Caco-2 (cell line): Measurements from ENCODE around the gene EPHB3. TPM values are rescaled to one million over a fixed set of nuclear protein-coding genes. Genes with fewer than 3 reads are reported as not detected.

Experiments
- BruUV-seq: library from RNA; stranded (reverse); fragments of 400-500 nt; replicated peaks from 2 replicates; lab custom pipeline; 2021; lab: Mats Ljungman, UMichigan
- CTCF ChIA-PET: fragments of 300-600 bp; sonication (Branson Sonifier 250); formaldehyde crosslinking; loops from one replicate; lab custom pipeline; 2022; ENCODE audit warnings: antibody characterized with exemption; lab: Charles Lee
- POLR2A ChIA-PET: fragments of 300-600 bp; sonication (Branson Sonifier 250); formaldehyde crosslinking; loops from one replicate; lab custom pipeline; 2022; ENCODE audit warnings: antibody characterized with exemption; lab: Charles Lee
- DNase-seq, 2 experiments: peaks; one replicate each; pipeline versions ENCODE4 v3.0.0 to v3.0.0-alpha.2; 2020 to 2022
- H3K27me3 ChIP-seq: replicated peaks from 2 replicates; pipeline ENCODE4 v1.6.0; 2011; ENCODE audit warnings: low read length; ENCODE audit not compliant: control insufficient read depth, insufficient read depth
- H3K36me3 ChIP-seq: 2 replicates; pipeline ENCODE4 v1.5.1; 2011; ENCODE audit warnings: low read length; ENCODE audit not compliant: control insufficient read depth, insufficient read depth
- H3K4me1 ChIP-seq: fragments of 250-450 bp; sonication (Bioruptor Pico); 2 replicates; pipeline ENCODE4 v1.5.1; 2020; ENCODE audit warnings: mild to moderate bottlenecking
- H3K4me3 ChIP-seq: 2 replicates; pipeline ENCODE4 v1.5.1; 2011; ENCODE audit warnings: low read depth, mild to moderate bottlenecking, control low read depth, low read length
- H3K9me3 ChIP-seq: fragments of 250-450 bp; sonication (Bioruptor Pico); 2 replicates; pipeline ENCODE4 v1.5.1; 2020; ENCODE audit warnings: mild to moderate bottlenecking, moderate library complexity
- H3K27ac Mint-ChIP-seq: one replicate; pipeline ENCODE4 v1.8.0; 2022; ENCODE audit warnings: mixed read lengths; ENCODE audit not compliant: unreplicated experiment
- H3K27me3 Mint-ChIP-seq: one replicate; pipeline ENCODE4 v1.8.0; 2022; ENCODE audit warnings: mixed read lengths; ENCODE audit not compliant: insufficient read depth, unreplicated experiment
- H3K36me3 Mint-ChIP-seq: one replicate; pipeline ENCODE4 v1.8.0; 2022; ENCODE audit warnings: mild to moderate bottlenecking, mixed read lengths; ENCODE audit not compliant: insufficient read depth, unreplicated experiment
- H3K4me1 Mint-ChIP-seq: one replicate; pipeline ENCODE4 v1.8.0; 2022; ENCODE audit warnings: low read depth, mixed read lengths; ENCODE audit not compliant: unreplicated experiment
- H3K4me3 Mint-ChIP-seq: one replicate; pipeline ENCODE4 v1.8.0; 2022; ENCODE audit warnings: mild to moderate bottlenecking, moderate library complexity, mixed read lengths; ENCODE audit not compliant: unreplicated experiment
- H3K9me3 Mint-ChIP-seq: one replicate; pipeline ENCODE4 v1.8.0; 2022; ENCODE audit warnings: mixed read lengths; ENCODE audit not compliant: unreplicated experiment
- intact Hi-C: fragments of 100-400 bp; cut with micrococcal nuclease; formaldehyde crosslinking; loops from one replicate; pipeline ENCODE4 v1.10.0; 2022; ENCODE audit not compliant: unreplicated experiment
- total RNA-seq: library from RNA; stranded (reverse); gene quantifications from 2 replicates; pipeline ENCODE4 v1.2.3, GENCODE V29; 2022
- TF ChIP-seq, protein P1 (sequence below), 2 experiments: fragments of 200-600 bp in 1 of 2; IDR thresholded peaks; 1 replicate in 1 of 2; 2 replicates in 1 of 2; pipeline versions ENCODE4 v1.5.1 to v1.8.0; 2011 to 2022; ENCODE audit warnings: antibody characterized with exemption in 1 of 2, control low read depth in 1 of 2, inconsistent platforms in 1 of 2, low read depth in 1 of 2, low read length in 1 of 2, mild to moderate bottlenecking in 1 of 2, moderate library complexity in 1 of 2; ENCODE audit not compliant: insufficient read depth in 1 of 2, severe bottlenecking in 1 of 2, unreplicated experiment in 1 of 2

Gene EPHB3
- total RNA-seq, 1 experiment from 2014 or later = 5.6 TPM

GRCh38 chr3:184592371-184593219, 31.0 kb downstream of the EPHB3 start:
- H3K36me3 ChIP-seq = no peaks in the 10 kb centered on the region

DNA sequence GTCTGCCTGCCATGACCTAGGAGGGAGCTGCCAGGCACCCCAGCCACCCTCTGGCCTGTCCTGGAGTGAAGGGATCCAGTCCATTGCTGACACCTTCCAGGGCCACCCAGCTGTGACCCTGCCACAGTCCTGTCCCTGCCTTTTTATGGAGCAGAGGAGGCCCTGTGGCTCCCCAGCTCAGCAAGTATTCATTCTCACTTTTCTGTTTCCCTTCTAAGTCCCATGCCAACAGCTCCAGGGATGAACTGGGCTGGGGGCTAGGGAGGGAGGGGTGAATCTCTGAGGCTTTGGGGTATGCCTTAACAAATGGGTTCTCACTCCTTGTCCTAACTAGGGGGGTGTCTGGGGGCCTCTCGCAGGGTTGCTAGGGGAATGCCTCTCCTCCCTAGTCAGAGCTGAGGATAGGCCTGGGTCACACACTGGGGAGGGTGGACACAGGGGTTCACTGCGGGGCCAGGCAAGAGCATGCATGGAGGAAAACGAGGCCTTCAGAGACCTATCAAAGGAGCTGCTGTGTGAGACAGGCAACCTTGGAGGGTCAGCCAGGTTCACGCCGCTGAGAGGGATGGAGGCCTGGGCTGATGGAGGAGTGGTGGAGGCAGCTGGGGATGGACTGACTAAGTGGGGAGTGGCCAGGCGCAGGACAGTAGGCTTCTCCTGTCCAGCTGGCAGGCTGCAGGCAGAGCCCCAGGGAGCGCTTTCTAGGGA, 31.8 kb downstream of the EPHB3 start:
- DNase-seq = no peak
- no peak overlapping the region for H3K4me3 Mint-ChIP-seq
- H3K27ac Mint-ChIP-seq = no peak overlapping the region
- Histone ChIP-seq H3K4me3 (no peak overlapping the region), H3K27me3 (no peaks in the 10 kb centered on the region), H3K4me1 (no peaks in the 10 kb centered on the region), H3K9me3 (no peaks in the 10 kb centered on the region), H3K36me3 (no peaks in the 10 kb centered on the region)
- H3K27me3 Mint-ChIP-seq = no peaks in the 10 kb centered on the region
- CTCF ChIA-PET = no interaction called here
- BruUV-seq = no TSS peak
- POLR2A ChIA-PET = no interaction called here
- no peaks in the 10 kb centered on the region for H3K4me1 Mint-ChIP-seq
- intact Hi-C loops = no loop called here
- no peaks in the 10 kb centered on the region for H3K36me3 Mint-ChIP-seq
- no peaks in the 10 kb centered on the region for H3K9me3 Mint-ChIP-seq
- TF ChIP-seq, protein P1, sequence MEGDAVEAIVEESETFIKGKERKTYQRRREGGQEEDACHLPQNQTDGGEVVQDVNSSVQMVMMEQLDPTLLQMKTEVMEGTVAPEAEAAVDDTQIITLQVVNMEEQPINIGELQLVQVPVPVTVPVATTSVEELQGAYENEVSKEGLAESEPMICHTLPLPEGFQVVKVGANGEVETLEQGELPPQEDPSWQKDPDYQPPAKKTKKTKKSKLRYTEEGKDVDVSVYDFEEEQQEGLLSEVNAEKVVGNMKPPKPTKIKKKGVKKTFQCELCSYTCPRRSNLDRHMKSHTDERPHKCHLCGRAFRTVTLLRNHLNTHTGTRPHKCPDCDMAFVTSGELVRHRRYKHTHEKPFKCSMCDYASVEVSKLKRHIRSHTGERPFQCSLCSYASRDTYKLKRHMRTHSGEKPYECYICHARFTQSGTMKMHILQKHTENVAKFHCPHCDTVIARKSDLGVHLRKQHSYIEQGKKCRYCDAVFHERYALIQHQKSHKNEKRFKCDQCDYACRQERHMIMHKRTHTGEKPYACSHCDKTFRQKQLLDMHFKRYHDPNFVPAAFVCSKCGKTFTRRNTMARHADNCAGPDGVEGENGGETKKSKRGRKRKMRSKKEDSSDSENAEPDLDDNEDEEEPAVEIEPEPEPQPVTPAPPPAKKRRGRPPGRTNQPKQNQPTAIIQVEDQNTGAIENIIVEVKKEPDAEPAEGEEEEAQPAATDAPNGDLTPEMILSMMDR (IDR thresholded peaks at IDR 0.05; ENCODE audit: insufficient read depth in 1 of 2, low read depth in 1 of 2, low read length in 1 of 2, severe bottlenecking in 1 of 2, unreplicated experiment in 1 of 2) = no peak

More at GRCh38 chr3:184592371-184593219, 31.0 kb downstream of the EPHB3 start:
- POLR2A ChIA-PET = no interaction called here
- H3K36me3 Mint-ChIP-seq = no peaks in the 10 kb centered on the region
- Histone ChIP-seq H3K27me3 (no peaks in the 10 kb centered on the region), H3K4me1 (no peaks in the 10 kb centered on the region), H3K9me3 (no peaks in the 10 kb centered on the region), H3K4me3 (no peak overlapping the region)
- H3K27me3 Mint-ChIP-seq = no peaks in the 10 kb centered on the region
- no peaks in the 10 kb centered on the region for H3K4me1 Mint-ChIP-seq
- CTCF ChIA-PET = no interaction called here
- BruUV-seq = no TSS peak
- no peak overlapping the region for H3K27ac Mint-ChIP-seq
- TF ChIP-seq, protein P1 (IDR thresholded peaks at IDR 0.05; ENCODE audit: insufficient read depth in 1 of 2, low read depth in 1 of 2, low read length in 1 of 2, severe bottlenecking in 1 of 2, unreplicated experiment in 1 of 2) = no peak
- no peak overlapping the region for H3K4me3 Mint-ChIP-seq
- H3K9me3 Mint-ChIP-seq = no peaks in the 10 kb centered on the region
- intact Hi-C loops = no loop called here
- no peak for DNase-seq

- H3K4me1 Mint-ChIP-seq = no peaks in the 10 kb centered on the region
- DNase-seq = no peak
- H3K27me3 Mint-ChIP-seq = no peaks in the 10 kb centered on the region
- no peaks in the 10 kb centered on the region for H3K9me3 Mint-ChIP-seq
- no peaks in the 10 kb centered on the region for H3K36me3 ChIP-seq
- no peaks in the 10 kb centered on the region for H3K4me1 ChIP-seq
- TF ChIP-seq, protein P1 (IDR thresholded peaks at IDR 0.05; ENCODE audit: insufficient read depth in 1 of 2, low read depth in 1 of 2, low read length in 1 of 2, severe bottlenecking in 1 of 2, unreplicated experiment in 1 of 2) = no peak
- no peaks in the 10 kb centered on the region for H3K36me3 Mint-ChIP-seq
- BruUV-seq = no TSS peak
- H3K4me3 ChIP-seq = no peak overlapping the region
- H3K4me3 Mint-ChIP-seq = no peak overlapping the region
- no peak overlapping the region for H3K27ac Mint-ChIP-seq
- ChIA-PET POLR2A (no interaction called here), CTCF (no interaction called here)
- no peaks in the 10 kb centered on the region for H3K27me3 ChIP-seq
- intact Hi-C loops = no loop called here
- H3K9me3 ChIP-seq = no peaks in the 10 kb centered on the region
Observed at GRCh38 chr3:184593928-184594303, 32.3 kb downstream of the EPHB3 start.
